ENCODE data around the gene SLC27A6.

The SLC27A6 gene

DNA sequence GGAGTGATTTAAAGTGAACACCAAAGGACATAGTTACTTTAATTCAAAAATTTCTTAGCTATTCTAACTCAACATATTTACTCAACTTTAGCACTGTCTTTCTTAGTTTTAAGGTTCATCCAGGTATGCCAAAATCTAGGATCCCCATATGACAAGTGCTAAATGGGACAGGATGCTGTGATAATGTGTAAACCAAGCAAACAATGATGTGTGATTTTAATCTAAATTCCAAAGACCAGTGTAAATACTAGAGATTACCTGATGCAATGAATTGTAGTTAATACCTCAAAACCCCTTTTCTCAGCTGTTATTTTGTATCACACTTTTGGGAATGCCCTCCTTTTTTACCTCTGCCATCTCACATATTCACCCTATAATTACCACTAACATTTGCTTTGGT, 102.5 kb downstream of the SLC27A6 start:
- DNase-seq: no peak

- DNase-seq: no peak
Observed at GRCh38 chr5:129069292-129069691, 104.0 kb downstream of the SLC27A6 start.

DNA sequence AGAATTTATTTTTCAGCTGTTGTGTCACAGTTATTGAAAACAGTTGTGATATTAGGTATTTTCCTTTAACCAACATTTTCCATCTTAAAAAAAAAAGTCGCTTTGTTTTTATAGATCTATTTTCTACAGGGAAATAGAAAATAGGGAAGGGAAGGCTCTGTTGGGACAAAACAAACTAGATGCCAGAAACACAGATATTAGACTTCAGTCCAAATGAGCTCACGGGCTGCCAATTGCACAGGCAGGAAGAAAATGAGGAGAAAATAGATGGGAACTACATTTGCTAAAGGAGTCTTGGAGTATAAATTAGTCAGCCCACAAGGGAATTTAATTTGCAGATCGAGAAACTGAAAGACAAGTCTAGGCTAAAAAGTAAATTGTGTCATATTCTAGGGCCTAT, 107.8 kb downstream of the SLC27A6 start:
- no peak for DNase-seq

DNA sequence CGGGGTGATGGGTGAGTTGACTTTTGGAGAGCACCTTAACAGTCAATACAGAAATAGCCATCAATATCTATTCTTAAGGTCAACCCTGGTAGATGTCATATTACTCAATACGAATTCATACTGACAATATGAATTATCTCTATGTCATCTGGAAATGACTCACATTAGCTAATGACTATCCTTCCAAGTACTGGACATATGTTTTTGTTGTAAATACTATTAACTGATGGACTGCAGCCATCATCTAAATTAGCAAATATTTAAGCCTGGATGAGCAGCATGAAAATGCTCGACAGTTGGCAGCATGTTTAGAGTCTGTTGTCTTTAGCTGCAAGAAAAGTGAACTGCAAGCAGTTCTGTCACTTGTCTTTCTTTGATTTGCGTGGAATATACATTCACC, 109.6 kb downstream of the SLC27A6 start:
- DNase-seq: no peak

- DNase-seq: no peak
Observed at GRCh38 chr5:129077433-129078075, 112.3 kb downstream of the SLC27A6 start.

- DNase-seq: no peak
Observed at GRCh38 chr5:129078247-129078646, 113.0 kb downstream of the SLC27A6 start.

DNA sequence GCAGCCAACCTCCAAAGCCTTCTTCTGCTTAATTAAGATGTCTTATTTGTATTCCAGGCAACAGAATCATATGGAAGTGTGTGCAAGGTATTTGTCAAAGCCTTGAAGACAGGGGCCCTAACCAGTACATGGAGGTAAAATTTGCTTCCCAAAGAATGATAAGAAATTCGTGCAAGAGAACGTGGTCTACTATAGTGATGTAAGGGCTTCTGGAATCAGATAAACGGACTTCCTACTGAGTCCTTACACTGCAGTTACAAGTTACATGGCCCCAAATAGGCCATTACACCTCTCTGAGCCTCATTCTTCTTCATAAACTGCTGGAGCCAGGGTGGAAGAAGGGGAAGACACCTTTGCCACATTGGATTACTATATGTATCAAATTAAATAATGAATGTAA, 113.4 kb downstream of the SLC27A6 start:
- no peak for DNase-seq

DNA sequence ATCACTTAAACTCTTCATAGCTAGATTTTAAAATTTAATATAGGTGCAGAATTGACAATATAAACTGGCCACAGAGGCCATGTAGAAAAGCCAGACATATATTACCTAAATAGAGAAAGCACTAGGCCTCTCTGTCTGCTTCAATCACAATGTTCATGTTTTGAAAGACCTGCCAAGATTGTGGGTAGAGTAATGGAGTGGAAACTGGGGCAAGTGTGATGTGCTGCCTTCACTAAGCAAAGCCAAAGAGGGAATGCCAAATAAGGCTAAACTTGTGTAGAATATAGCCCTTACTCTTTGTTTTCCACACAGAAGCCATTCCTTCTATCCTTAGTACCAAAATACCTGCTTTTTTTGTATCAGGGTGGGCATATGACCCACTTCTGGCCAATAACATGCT, 114.2 kb downstream of the SLC27A6 start:
- no peak for DNase-seq

- no peak for DNase-seq
Observed at GRCh38 chr5:129080766-129081165, 115.5 kb downstream of the SLC27A6 start.

GRCh38 chr5:129082225-129083136, 117.2 kb downstream of the SLC27A6 start:
- no peak for DNase-seq

All from central memory CD4-positive, alpha-beta T cell (primary cell).